Measurements from ENCODE around the gene NEGR1. TPM values are rescaled to one million over a fixed set of nuclear protein-coding genes. Genes with fewer than 3 reads are reported as not detected.

Gene NEGR1
- total and polyA plus RNA-seq, 12 donors: 2.3 to 18.3 (median 5.2) TPM

- DNase-seq (no peak), ATAC-seq (no peak)
- TF ChIP-seq CTCF (IDR thresholded peaks at IDR 0.05): no peak
- 86 to 88% methylated on average over 2 of the region's 2 CpGs for WGBS, 2 donors
- Histone ChIP-seq H3K36me3 (no peaks in the 10 kb centered on the region), H3K4me1 (no peaks in the 10 kb centered on the region), H3K27ac (no peak overlapping the region), H3K9me3 (no peaks in the 10 kb centered on the region), H3K27me3 (no peaks in the 10 kb centered on the region), H3K4me3 (no peak overlapping the region)
- intact Hi-C loops (cut with DNase I): no loop called here
Measured at GRCh38 chr1:72056516-72056915, 225.8 kb downstream of the NEGR1 start.

GRCh38 chr1:72051538-72051937 lies 230.8 kb downstream of the NEGR1 start:
- no peak for TF ChIP-seq CTCF (IDR thresholded peaks at IDR 0.05)
- intact Hi-C loops (cut with DNase I): no loop called here
- Histone ChIP-seq H3K4me1 (no peaks in the 10 kb centered on the region), H3K4me3 (no peak overlapping the region), H3K36me3 (no peaks in the 10 kb centered on the region), H3K27ac (no peak overlapping the region), H3K27me3 (no peaks in the 10 kb centered on the region), H3K9me3 (no peaks in the 10 kb centered on the region)
- no peak for ATAC-seq
- WGBS, 2 donors: 49 to 62% methylated on average over 2 of the region's 2 CpGs
- no peak for DNase-seq

GRCh38 chr1:72050551-72050950 lies 231.8 kb downstream of the NEGR1 start:
- H3K27me3 ChIP-seq: no peaks in the 10 kb centered on the region
- ATAC-seq: no peak
- H3K36me3 ChIP-seq: no peaks in the 10 kb centered on the region
- H3K4me3 ChIP-seq: no peak overlapping the region
- H3K9me3 ChIP-seq: no peaks in the 10 kb centered on the region
- H3K4me1 ChIP-seq: no peaks in the 10 kb centered on the region
- intact Hi-C loops (cut with DNase I): no loop called here
- DNase-seq: no peak
- TF ChIP-seq CTCF (IDR thresholded peaks at IDR 0.05): no peak
- no peak overlapping the region for H3K27ac ChIP-seq

GRCh38 chr1:72037745-72038343 lies 244.5 kb downstream of the NEGR1 start:
- no peaks in the 10 kb centered on the region for H3K36me3 ChIP-seq
- H3K27me3 ChIP-seq: no peaks in the 10 kb centered on the region
- ATAC-seq: no peak
- no peaks in the 10 kb centered on the region for H3K4me1 ChIP-seq
- 45 to 53% methylated on average over 3 of the region's 3 CpGs for WGBS, 2 donors
- intact Hi-C loops (cut with DNase I): loop anchor here in 8 of 10 donors (2.0 to 10.0 kb wide), 3 partner anchors 183 to 451 kb away; no protein-coding TSS in a partner anchor
- peak in 8 of 9 donors; percentile 35 to 65 (median 56) for TF ChIP-seq CTCF (IDR thresholded peaks at IDR 0.05)
- DNase-seq: peak in 1 of 2 donors; percentile 10
- H3K4me3 ChIP-seq: no peak overlapping the region
- H3K27ac ChIP-seq: no peak overlapping the region
- H3K9me3 ChIP-seq: no peaks in the 10 kb centered on the region

Data from heart right ventricle (tissue), 16 donors.